ENCODE results near the gene PCDH15.

The PCDH15 gene

DNA sequence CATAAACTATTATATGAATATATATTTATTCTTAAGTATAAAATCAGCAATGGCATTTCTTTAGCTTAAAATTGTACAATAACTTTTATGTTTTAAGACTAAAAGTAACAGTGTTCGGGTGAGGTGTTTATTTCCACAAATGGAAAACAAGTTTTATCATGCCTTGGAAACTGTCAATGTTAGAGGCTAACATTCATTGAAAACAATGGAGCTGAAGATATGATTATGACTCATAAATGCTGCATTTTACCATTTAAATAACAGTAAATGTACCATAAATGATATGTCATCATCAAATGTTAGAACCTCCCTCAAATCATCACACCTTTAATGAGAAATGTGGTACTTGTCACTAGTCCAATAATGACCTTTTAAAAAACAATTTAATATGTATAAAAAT is 897.3 kb downstream of the PCDH15 start:
- no peak overlapping the region for H3K4me3 ChIP-seq (ENCODE audit: low read depth, low read length)
- no peak for DNase-seq (ENCODE audit: low read depth)
- TF ChIP-seq, protein P1, sequence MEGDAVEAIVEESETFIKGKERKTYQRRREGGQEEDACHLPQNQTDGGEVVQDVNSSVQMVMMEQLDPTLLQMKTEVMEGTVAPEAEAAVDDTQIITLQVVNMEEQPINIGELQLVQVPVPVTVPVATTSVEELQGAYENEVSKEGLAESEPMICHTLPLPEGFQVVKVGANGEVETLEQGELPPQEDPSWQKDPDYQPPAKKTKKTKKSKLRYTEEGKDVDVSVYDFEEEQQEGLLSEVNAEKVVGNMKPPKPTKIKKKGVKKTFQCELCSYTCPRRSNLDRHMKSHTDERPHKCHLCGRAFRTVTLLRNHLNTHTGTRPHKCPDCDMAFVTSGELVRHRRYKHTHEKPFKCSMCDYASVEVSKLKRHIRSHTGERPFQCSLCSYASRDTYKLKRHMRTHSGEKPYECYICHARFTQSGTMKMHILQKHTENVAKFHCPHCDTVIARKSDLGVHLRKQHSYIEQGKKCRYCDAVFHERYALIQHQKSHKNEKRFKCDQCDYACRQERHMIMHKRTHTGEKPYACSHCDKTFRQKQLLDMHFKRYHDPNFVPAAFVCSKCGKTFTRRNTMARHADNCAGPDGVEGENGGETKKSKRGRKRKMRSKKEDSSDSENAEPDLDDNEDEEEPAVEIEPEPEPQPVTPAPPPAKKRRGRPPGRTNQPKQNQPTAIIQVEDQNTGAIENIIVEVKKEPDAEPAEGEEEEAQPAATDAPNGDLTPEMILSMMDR (IDR thresholded peaks at IDR 0.05; ENCODE audit: low read depth, low read length, missing control alignments), result no peak

DNA sequence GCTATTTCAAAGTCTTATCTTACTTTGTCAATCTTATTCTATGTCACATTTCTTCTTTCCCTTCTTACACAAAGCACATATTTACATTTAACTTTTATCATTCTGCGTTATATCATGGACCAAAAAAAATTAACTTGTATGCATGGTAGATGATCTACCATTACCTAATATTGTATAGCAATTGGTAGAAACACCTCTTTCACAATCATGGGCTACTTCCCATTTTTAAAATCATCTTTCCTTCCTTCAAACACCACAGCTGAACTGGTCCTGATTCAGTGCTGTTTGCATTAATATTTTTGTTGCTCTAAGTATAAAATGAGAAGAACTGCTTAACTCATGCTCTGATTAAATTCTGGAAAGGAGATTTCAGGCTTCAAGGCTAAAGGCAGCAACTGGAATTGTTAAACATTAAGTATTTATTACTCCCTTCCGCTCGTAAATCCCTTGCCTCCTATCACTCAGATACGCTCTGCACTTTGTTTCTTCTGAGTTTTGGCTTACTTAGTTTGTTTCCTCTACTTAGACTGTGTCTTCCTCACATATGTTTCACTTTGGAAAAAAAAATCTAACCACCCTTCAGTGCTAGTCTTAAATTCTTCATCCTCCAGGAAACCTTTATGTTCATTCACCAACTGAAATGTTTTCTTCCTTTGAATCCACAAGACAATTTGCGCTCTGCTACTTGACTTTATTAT is 901.4 kb downstream of the PCDH15 start:
- H3K4me3 ChIP-seq (ENCODE audit: low read depth, low read length), result no peak overlapping the region
- no peak for DNase-seq (ENCODE audit: low read depth)
- TF ChIP-seq, protein P1 (IDR thresholded peaks at IDR 0.05; ENCODE audit: low read depth, low read length, missing control alignments), result no peak

DNA sequence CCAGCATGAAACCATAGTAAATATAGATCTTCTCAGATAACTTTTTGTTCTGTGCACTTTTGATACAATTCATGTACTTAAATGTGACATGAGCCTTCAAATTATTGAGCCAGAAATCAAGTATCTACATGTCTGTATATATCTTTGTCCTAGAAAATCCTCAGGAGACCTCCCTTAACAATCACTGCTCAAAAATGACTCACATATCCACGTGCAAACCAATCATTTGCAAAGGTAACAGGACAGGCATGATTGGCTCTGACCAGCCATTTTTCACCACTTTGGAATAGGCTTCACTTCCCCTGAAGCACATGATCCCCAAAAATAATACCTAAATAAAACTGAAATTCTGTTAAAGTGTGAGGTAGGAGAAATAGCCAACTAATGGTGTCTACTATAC is 902.5 kb downstream of the PCDH15 start:
- DNase-seq (ENCODE audit: low read depth), result no peak
- H3K4me3 ChIP-seq (ENCODE audit: low read depth, low read length), result no peak overlapping the region
- TF ChIP-seq, protein P1 (IDR thresholded peaks at IDR 0.05; ENCODE audit: low read depth, low read length, missing control alignments), result no peak

DNA sequence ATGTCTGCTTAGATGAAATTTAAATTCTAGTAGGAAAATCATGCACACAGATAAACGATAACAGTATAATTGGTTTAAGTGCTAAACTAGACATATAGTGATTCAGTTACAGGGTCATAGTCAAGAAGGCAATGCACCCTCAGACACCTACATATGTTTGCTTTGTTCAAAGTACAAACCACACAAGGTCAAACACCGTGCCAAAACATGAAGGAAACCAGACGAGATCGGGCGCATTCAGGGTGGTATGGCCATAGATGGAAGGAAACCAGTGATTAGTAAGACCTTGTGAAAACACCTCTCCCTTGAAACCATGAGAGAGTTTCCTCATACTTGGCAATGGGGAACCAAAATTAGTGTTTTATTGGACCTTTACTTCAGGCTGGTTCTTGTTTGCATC is 906.9 kb downstream of the PCDH15 start:
- TF ChIP-seq, protein P1 (IDR thresholded peaks at IDR 0.05; ENCODE audit: low read depth, low read length, missing control alignments), result no peak
- DNase-seq (ENCODE audit: low read depth), result no peak
- no peak overlapping the region for H3K4me3 ChIP-seq (ENCODE audit: low read depth, low read length)

DNA sequence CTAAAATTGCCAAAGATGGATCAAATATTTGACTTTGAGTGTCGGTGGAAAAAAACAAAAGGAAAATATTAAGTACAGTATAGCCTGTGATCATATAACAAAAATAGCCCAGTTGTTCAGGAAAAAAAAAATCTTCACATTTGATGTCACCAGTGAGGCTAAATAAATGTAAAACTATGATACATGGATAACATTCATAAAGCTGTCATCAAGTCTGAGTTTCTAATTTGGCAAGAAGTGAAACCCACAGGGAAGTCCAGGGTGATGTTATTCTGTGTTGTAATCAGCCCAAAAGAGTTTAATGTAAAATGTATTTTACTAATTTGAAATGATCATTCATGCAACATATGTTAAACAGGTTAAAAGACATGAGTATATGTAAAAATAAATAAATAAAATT is 908.0 kb downstream of the PCDH15 start:
- TF ChIP-seq, protein P1 (IDR thresholded peaks at IDR 0.05; ENCODE audit: low read depth, low read length, missing control alignments), result no peak
- no peak for DNase-seq (ENCODE audit: low read depth)
- no peak overlapping the region for H3K4me3 ChIP-seq (ENCODE audit: low read depth, low read length)

DNA sequence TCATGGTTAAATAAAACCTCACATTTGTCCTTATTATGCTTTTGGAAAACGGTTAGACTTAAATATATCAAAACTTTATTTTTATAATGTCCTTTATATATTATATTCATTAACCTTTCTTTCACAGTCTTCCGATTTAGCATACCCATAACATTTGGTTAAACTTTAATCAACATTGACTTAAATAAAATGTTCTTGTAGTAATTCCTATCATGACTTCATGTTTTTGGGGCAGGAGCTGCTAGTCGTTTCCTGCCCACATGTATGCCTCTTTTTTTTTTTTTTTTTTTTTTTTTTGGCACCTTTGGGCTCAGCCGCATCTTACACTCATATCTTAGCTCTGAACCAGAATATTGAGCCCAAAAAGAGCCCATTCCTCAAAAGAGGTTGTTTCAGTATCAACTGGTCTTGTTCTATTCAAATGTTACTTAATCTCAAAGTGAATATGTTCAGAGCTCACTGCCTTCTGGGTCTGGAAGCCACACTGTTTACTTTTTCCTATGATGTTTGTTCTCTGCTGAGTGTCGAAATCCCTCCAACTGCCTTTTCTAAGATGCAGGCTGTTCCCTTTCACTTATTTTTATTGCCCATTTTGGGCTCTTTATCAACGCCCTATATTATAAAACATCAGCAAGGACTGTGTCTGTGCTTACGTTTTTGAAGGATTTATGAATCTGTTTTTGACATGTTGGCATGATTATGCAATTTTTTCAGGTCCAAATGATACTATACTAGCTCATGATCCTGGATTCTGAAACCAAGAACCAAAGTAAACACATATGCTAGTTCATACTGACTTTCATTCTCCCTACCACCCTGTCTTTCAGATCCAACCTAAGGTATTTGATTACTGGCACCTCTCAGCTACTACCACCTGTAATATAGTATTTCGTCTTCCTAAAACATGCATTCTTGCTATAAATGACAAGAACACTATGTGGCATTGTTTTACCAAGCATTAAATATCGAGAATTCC is 914.4 kb downstream of the PCDH15 start:
- TF ChIP-seq, protein P1 (IDR thresholded peaks at IDR 0.05; ENCODE audit: low read depth, low read length, missing control alignments), result no peak
- DNase-seq (ENCODE audit: low read depth), result no peak
- H3K4me3 ChIP-seq (ENCODE audit: low read depth, low read length), result no peak overlapping the region
